ENCODE results near the gene TECRL.

The TECRL gene

DNA sequence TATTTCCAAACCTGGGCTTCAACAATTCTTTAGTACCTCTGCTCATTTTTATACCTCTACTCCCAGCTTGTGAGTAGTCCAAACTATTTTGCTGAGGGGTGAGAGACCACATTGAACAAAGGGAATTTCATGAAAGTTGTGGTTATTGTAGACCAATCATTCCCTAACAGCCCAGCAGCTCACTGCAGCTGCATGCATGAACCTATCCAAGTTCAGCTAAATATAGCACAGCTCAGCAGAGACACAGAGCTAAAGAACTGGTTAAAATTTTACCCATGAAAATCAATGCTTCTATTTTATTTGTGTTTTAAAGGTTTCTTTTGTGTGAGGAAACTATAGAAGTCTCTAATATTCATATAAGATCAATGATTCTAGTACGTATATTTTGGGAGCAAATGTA is 82.7 kb downstream of the TECRL start:
- DNase-seq = no peak

DNA sequence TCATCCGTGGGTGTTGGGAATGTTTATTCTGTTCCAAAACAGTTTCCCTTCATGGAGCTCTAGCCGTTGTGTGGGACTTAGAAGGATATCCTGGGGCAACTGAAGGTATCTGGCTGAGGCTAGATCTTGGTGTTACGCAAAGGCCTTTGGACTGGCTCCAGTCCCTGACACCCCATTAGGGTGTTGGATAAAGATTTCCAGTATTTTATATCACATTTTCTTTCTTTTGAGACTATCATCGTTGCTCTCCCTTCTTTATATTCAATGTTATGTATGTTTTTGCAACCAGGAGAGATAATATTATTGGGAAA is 103.0 kb downstream of the TECRL start:
- no peak for DNase-seq

- no peak for DNase-seq
These were observed 103.5 kb downstream of the TECRL start for GRCh38 chr4:64305565-64306254.

- no peak for DNase-seq
These were observed 136.8 kb downstream of the TECRL start for GRCh38 chr4:64272432-64272831.

GRCh38 chr4:64271601-64272081 is 137.6 kb downstream of the TECRL start:
- DNase-seq = no peak

GRCh38 chr4:64266669-64267068 is 142.6 kb downstream of the TECRL start:
- no peak for DNase-seq

GRCh38 chr4:64266263-64266662 is 143.0 kb downstream of the TECRL start:
- no peak for DNase-seq

GRCh38 chr4:64251781-64252180 is 157.5 kb downstream of the TECRL start:
- DNase-seq = no peak

GRCh38 chr4:64250488-64250887 is 158.8 kb downstream of the TECRL start:
- DNase-seq = no peak

- DNase-seq = no peak
These were observed 159.2 kb downstream of the TECRL start for GRCh38 chr4:64250061-64250460.

- DNase-seq = no peak
These were observed 161.1 kb downstream of the TECRL start for GRCh38 chr4:64248186-64248585.

DNA sequence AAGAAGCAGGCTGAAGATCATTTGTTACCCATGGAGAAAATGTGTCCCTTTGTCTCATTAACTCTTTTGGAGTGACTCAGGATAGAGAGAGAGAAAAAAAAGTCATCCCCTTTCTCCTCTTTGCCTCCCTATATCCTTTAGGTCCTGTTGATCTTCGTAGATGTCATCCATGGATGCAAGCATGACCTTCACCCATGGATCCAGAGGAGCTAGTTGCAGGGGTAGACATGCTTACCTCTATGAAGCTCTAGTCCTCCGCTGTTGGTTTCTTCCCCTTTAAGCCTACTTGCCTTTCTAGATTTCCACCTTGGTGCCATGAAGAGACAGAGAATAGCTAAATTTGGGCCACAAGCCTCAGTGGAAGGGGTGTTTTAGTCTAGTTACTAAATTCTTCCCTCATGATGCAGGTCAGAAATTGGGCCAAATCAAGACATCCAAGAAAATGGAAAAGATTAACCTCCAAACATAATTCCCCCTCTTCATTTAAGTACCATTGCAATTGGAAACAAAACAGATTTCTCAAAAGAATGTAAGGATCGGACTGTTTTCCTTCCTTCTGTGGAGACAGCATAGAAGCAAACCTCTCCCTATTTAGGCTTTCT is 178.4 kb downstream of the TECRL start:
- no peak for DNase-seq
